Upper lobe of left lung (tissue), 4 donors: ENCODE results near the gene SYCP3.

Experiments
- POLR2A ChIP-seq, 4 donors: fragments of 450-650 bp; IDR thresholded peaks; one replicate each; pipeline ENCODE4 v1.5.1; 2016 to 2017; ENCODE audit warnings: antibody characterized with exemption in 4 of 4, mild to moderate bottlenecking in 2 of 4
- POLR2AphosphoS5 ChIP-seq, 2 donors: sonication (generic); formaldehyde crosslinking; IDR thresholded peaks; one replicate each; pipeline ENCODE4 v1.5.1; 2017; ENCODE audit warnings: antibody characterized with exemption in 2 of 2
- TF ChIP-seq, protein P1 (sequence below), 6 experiments: fragments of 450-650 bp in 4 of 6; fragments of 200-600 bp in 2 of 6; sonication (generic) in 2 of 6; IDR thresholded peaks; one replicate each; pipeline ENCODE4 v1.5.1; 2016 to 2019; ENCODE audit warnings: antibody characterized with exemption in 6 of 6

DNA sequence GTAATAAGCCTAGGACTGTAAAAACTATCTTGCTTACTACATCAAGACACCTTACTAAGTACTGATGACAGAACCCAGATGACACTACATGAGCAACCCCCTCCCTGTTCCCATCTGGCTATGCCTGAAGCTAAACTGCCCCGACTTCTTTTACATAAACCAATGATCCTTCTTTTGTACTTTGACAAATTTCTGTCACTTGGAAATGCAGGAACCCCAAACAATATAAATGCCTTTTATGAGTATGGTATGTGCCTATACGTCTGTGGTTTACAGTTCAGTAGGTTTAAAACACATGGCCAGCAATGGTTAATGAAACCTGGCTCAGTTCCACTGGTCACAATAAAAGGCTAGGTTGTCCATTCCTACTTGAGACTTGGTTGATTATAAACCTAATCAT is 6.1 kb downstream of the SYCP3 start:
- TF ChIP-seq, protein P1, sequence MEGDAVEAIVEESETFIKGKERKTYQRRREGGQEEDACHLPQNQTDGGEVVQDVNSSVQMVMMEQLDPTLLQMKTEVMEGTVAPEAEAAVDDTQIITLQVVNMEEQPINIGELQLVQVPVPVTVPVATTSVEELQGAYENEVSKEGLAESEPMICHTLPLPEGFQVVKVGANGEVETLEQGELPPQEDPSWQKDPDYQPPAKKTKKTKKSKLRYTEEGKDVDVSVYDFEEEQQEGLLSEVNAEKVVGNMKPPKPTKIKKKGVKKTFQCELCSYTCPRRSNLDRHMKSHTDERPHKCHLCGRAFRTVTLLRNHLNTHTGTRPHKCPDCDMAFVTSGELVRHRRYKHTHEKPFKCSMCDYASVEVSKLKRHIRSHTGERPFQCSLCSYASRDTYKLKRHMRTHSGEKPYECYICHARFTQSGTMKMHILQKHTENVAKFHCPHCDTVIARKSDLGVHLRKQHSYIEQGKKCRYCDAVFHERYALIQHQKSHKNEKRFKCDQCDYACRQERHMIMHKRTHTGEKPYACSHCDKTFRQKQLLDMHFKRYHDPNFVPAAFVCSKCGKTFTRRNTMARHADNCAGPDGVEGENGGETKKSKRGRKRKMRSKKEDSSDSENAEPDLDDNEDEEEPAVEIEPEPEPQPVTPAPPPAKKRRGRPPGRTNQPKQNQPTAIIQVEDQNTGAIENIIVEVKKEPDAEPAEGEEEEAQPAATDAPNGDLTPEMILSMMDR (IDR thresholded peaks at IDR 0.05) = no peak
- TF ChIP-seq POLR2AphosphoS5 (IDR thresholded peaks at IDR 0.05) = no peak
- no peak for TF ChIP-seq POLR2A (IDR thresholded peaks at IDR 0.05)
